IMR-90 (cell line): ENCODE results near the gene KRTDAP. TPM values are rescaled to one million over a fixed set of nuclear protein-coding genes. Genes with fewer than 3 reads are reported as not detected.

ENCODE experiments used
- ATAC-seq: fragments of 200-7000 bp; cut with Tn5 transposase; 2 replicates; pipeline ENCODE4 v1.9.1; 2020; ENCODE audit warnings: low read depth, mild to moderate bottlenecking, moderate library complexity
- BruUV-seq: library from RNA; stranded (reverse); fragments of 400-500 nt; replicated peaks from 2 replicates; lab custom pipeline; 2021; lab: Mats Ljungman, UMichigan
- CTCF ChIA-PET: fragments of 300-600 bp; formaldehyde crosslinking; extraction: SDS; loops from one replicate; lab custom pipeline; 2021; ENCODE audit warnings: antibody characterized with exemption; lab: Yijun Ruan, JAX
- POLR2A ChIA-PET: fragments of 300-600 bp; sonication (Branson Sonifier 250); formaldehyde crosslinking; loops from one replicate; lab custom pipeline; 2022; ENCODE audit warnings: antibody characterized with exemption; ENCODE audit not compliant: unreplicated experiment; lab: Charles Lee
- DNase-seq: peaks from one replicate; pipeline ENCODE4 v3.0.0; 2013
- H2AFZ ChIP-seq: replicated peaks from 2 replicates; pipeline ENCODE3; 2013; ENCODE audit warnings: low read length, mild to moderate bottlenecking; ENCODE audit not compliant: poor library complexity
- H2AK5ac ChIP-seq: 2 replicates; pipeline ENCODE4 v1.6.1; 2013; ENCODE audit warnings: low read depth, low read length, inconsistent platforms
- H2AK9ac ChIP-seq: replicated peaks from 2 replicates; pipeline ENCODE3; 2013; ENCODE audit warnings: mild to moderate bottlenecking, low read depth, low read length, moderate library complexity; ENCODE audit not compliant: poor library complexity
- H2BK120ac ChIP-seq: 2 replicates; pipeline ENCODE4 v1.6.1; 2013; ENCODE audit warnings: low read depth, low read length, inconsistent platforms
- H2BK15ac ChIP-seq: 3 replicates; pipeline ENCODE4 v1.6.1; 2013; ENCODE audit warnings: low read depth, low read length, inconsistent platforms
- H2BK20ac ChIP-seq: 2 replicates; pipeline ENCODE4 v1.6.1; 2013; ENCODE audit warnings: low read depth, mild to moderate bottlenecking, inconsistent platforms, low read length, moderate library complexity
- H2BK5ac ChIP-seq: 2 replicates; pipeline ENCODE4 v1.6.1; 2013; ENCODE audit warnings: mild to moderate bottlenecking, low read depth, low read length, inconsistent platforms; ENCODE audit not compliant: poor library complexity, severe bottlenecking
- H3K14ac ChIP-seq: replicated peaks from 2 replicates; pipeline ENCODE4 v1.6.1; 2013; ENCODE audit warnings: low read depth, low read length, inconsistent platforms
- H3K18ac ChIP-seq: 2 replicates; pipeline ENCODE4 v1.6.1; 2013; ENCODE audit warnings: low read depth, low read length, control low read depth
- H3K23ac ChIP-seq: 2 replicates; pipeline ENCODE4 v1.6.1; 2013; ENCODE audit warnings: low read depth, low read length, inconsistent platforms
- H3K27ac ChIP-seq: 2 replicates; pipeline ENCODE4 v1.5.1; 2013; ENCODE audit warnings: mild to moderate bottlenecking, control low read depth, low read length; ENCODE audit not compliant: insufficient read depth
- H3K27me3 ChIP-seq: 2 replicates; pipeline ENCODE4 v1.6.1; 2013; ENCODE audit warnings: low read length; ENCODE audit not compliant: control insufficient read depth, insufficient read depth
- H3K36me3 ChIP-seq: 2 replicates; pipeline ENCODE4 v1.6.1; 2013; ENCODE audit warnings: low read length, mixed read lengths; ENCODE audit not compliant: control insufficient read depth, insufficient read depth
- H3K4ac ChIP-seq: 2 replicates; pipeline ENCODE4 v1.6.1; 2013; ENCODE audit warnings: low read depth, low read length, inconsistent platforms
- H3K4me1 ChIP-seq: 2 replicates; pipeline ENCODE4 v1.6.1; 2013; ENCODE audit warnings: low read length, mixed read lengths; ENCODE audit not compliant: control insufficient read depth, insufficient read depth
- H3K4me2 ChIP-seq: 2 replicates; pipeline ENCODE4 v1.6.1; 2013; ENCODE audit warnings: low read depth, mild to moderate bottlenecking, control low read depth, low read length, moderate library complexity
- H3K4me3 ChIP-seq: 2 replicates; pipeline ENCODE4 v1.5.1; 2013; ENCODE audit warnings: low read depth, mild to moderate bottlenecking, control low read depth, low read length, moderate library complexity; ENCODE audit not compliant: insufficient read depth
- H3K56ac ChIP-seq: 2 replicates; pipeline ENCODE4 v1.6.1; 2013; ENCODE audit warnings: low read length, inconsistent platforms; ENCODE audit not compliant: insufficient read depth; ENCODE audit errors: extremely low read depth
- H3K79me1 ChIP-seq, 2 experiments: 2 replicates each; pipeline ENCODE4 v1.6.1; 2013; ENCODE audit warnings: low read length in 2 of 2, inconsistent platforms in 1 of 2, low read depth in 1 of 2
- H3K9ac ChIP-seq: 2 replicates; pipeline ENCODE4 v1.6.1; 2013; ENCODE audit warnings: low read depth, low read length, control low read depth
- H3K9me1 ChIP-seq: 2 replicates; pipeline ENCODE4 v1.6.1; 2013; ENCODE audit warnings: low read length, inconsistent platforms; ENCODE audit not compliant: insufficient read depth
- H3K9me3 ChIP-seq: 2 replicates; pipeline ENCODE4 v1.6.1; 2013; ENCODE audit warnings: low read length; ENCODE audit not compliant: control insufficient read depth, insufficient read depth
- H4K20me1 ChIP-seq: 2 replicates; pipeline ENCODE4 v1.6.1; 2013; ENCODE audit warnings: low read length, inconsistent platforms; ENCODE audit not compliant: insufficient read depth
- H4K5ac ChIP-seq: 2 replicates; pipeline ENCODE4 v1.6.1; 2013; ENCODE audit warnings: mild to moderate bottlenecking, low read depth, low read length, control low read depth
- H4K8ac ChIP-seq, 2 experiments: 2 replicates each; pipeline ENCODE4 v1.6.1; 2013; ENCODE audit warnings: low read depth in 2 of 2, low read length in 2 of 2, control low read depth in 1 of 2, inconsistent platforms in 1 of 2
- H4K91ac ChIP-seq: 2 replicates; pipeline ENCODE4 v1.6.1; 2013; ENCODE audit warnings: low read depth, low read length, inconsistent platforms; ENCODE audit not compliant: insufficient read depth
- BHLHE40 ChIP-seq: fragments of 150-350 bp; IDR thresholded peaks from 2 replicates; pipeline ENCODE4 v1.6.1; 2016; ENCODE audit warnings: mild to moderate bottlenecking, low read depth, low read length
- CHD1 ChIP-seq: IDR thresholded peaks from 2 replicates; pipeline ENCODE4 v1.6.1; 2012; ENCODE audit warnings: low read depth, low read length, improper control_type of control experiment
- MAZ ChIP-seq: IDR thresholded peaks from 2 replicates; pipeline ENCODE4 v1.6.1; 2012; ENCODE audit warnings: low read depth, mild to moderate bottlenecking, low read length, improper control_type of control experiment, moderate library complexity, borderline replicate concordance
- RCOR1 ChIP-seq: IDR thresholded peaks from 2 replicates; pipeline ENCODE4 v1.6.1; 2012; ENCODE audit warnings: mild to moderate bottlenecking, low read length, improper control_type of control experiment; ENCODE audit not compliant: insufficient replicate concordance
- SMC3 ChIP-seq: fragments of 150-350 bp; IDR thresholded peaks from 2 replicates; pipeline ENCODE4 v1.6.1; 2016; ENCODE audit warnings: low read depth, mild to moderate bottlenecking, antibody characterized with exemption, low read length, moderate library complexity
- WGBS, 2 experiments: methylation state at CpG; one replicate each; pipeline versions ENCODE4 v1.1.5 to v1.1.7; 2013; ENCODE audit warnings: missing lambda C conversion rate in 2 of 2; ENCODE audit not compliant: insufficient read length in 1 of 2; ENCODE audit errors: extremely low coverage in 2 of 2; 5-methylcytosine and 5-hydroxymethylcytosine counted together
- dilution Hi-C: fragments of 300-500 bp; cut with HindIII; formaldehyde crosslinking; loops from one replicate; pipeline ENCODE4 v1.14.3; 2018; ENCODE audit warnings: low sequenced_read_pairs; ENCODE audit not compliant: unreplicated experiment
- in situ Hi-C: fragments of 300-500 bp; cut with MboI; formaldehyde crosslinking; loops from 3 replicates; pipeline ENCODE4 v1.14.3; 2019; ENCODE audit warnings: low sequenced_read_pairs, inconsistent platforms, mixed read lengths
- intact Hi-C: fragments of 100-400 bp; cut with micrococcal nuclease; formaldehyde crosslinking; loops from 2 replicates; pipeline ENCODE4 v1.10.0; 2022
- polyA plus RNA-seq, 3 experiments: library from polyadenylated mRNA; depleted of rRNA; stranded (reverse); fragments of >200 nt; gene quantifications; 2 replicates each; pipeline ENCODE4 v1.2.3, GENCODE V29; 2012; ENCODE audit warnings: low replicate concordance in 1 of 3
- total RNA-seq: library from RNA; depleted of rRNA; stranded (reverse); fragments of >200 nt; gene quantifications from 2 replicates; pipeline ENCODE4 v1.2.3, GENCODE V29; 2012
- TF ChIP-seq, protein P1 (sequence below): fragments of 150-350 bp; IDR thresholded peaks from 2 replicates; pipeline ENCODE4 v1.6.1; 2017; ENCODE audit warnings: mild to moderate bottlenecking, antibody characterized with exemption, low read length, low read depth

The KRTDAP gene
- total and polyA plus RNA-seq, 2 of the 4 experiments (the other 2 are of a cell fraction) = not detected

- Histone ChIP-seq H3K14ac (no peak overlapping the region), H2BK5ac (no peak overlapping the region), H2BK20ac (no peak overlapping the region), H3K4ac (no peak overlapping the region), H3K4me3 (no peak overlapping the region), H4K91ac (no peak overlapping the region), H2BK120ac (no peak overlapping the region), H3K36me3 (no peaks in the 10 kb centered on the region), H3K27ac (no peak overlapping the region), H3K4me2 (no peak overlapping the region), H3K9me3 (no peaks in the 10 kb centered on the region), H3K9me1 (no peaks in the 10 kb centered on the region), H3K9ac (no peak overlapping the region), H3K27me3 (peaks cover 9% of the 10 kb centered on the region), H4K8ac (no peak overlapping the region), H2AK5ac (no peak overlapping the region), H3K23ac (no peak overlapping the region), H2AK9ac (no peak overlapping the region), H3K18ac (no peak overlapping the region), H2AFZ (no peak overlapping the region), H3K79me1 (no peaks in the 10 kb centered on the region), H3K4me1 (no peaks in the 10 kb centered on the region; the same call in 1 of the 2 replicates), H4K5ac (no peak overlapping the region), H2BK15ac (no peak overlapping the region), H4K20me1 (no peaks in the 10 kb centered on the region), H3K56ac (no peak overlapping the region)
- WGBS, 2 experiments = no CpG with 5 or more reads among the region's 7 CpGs
- TF ChIP-seq SMC3 (no peak), MAZ (no peak), RCOR1 (no peak), BHLHE40 (no peak), CHD1 (no peak)
- TF ChIP-seq, protein P1, sequence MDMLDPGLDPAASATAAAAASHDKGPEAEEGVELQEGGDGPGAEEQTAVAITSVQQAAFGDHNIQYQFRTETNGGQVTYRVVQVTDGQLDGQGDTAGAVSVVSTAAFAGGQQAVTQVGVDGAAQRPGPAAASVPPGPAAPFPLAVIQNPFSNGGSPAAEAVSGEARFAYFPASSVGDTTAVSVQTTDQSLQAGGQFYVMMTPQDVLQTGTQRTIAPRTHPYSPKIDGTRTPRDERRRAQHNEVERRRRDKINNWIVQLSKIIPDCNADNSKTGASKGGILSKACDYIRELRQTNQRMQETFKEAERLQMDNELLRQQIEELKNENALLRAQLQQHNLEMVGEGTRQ = no peak
- DNase-seq = no peak
- BruUV-seq = no TSS peak
- dilution Hi-C loops = no loop called here
- ChIA-PET POLR2A (no interaction called here), CTCF (interaction anchor here (1.8 kb wide), 1 partner anchor 89 kb away, joined by 5 read pairs; no protein-coding TSS in a partner anchor)
- intact Hi-C loops = no loop called here
- in situ Hi-C loops = no loop called here
- no peak for ATAC-seq
Observed at GRCh38 chr19:35442091-35442490, 48.2 kb downstream of the KRTDAP start.
